ENCODE results near the gene PSMD3.
A peak's percentile ranks its signal among the peaks of the same experiment; 100 is the strongest.

PSMD3 gene

DNA sequence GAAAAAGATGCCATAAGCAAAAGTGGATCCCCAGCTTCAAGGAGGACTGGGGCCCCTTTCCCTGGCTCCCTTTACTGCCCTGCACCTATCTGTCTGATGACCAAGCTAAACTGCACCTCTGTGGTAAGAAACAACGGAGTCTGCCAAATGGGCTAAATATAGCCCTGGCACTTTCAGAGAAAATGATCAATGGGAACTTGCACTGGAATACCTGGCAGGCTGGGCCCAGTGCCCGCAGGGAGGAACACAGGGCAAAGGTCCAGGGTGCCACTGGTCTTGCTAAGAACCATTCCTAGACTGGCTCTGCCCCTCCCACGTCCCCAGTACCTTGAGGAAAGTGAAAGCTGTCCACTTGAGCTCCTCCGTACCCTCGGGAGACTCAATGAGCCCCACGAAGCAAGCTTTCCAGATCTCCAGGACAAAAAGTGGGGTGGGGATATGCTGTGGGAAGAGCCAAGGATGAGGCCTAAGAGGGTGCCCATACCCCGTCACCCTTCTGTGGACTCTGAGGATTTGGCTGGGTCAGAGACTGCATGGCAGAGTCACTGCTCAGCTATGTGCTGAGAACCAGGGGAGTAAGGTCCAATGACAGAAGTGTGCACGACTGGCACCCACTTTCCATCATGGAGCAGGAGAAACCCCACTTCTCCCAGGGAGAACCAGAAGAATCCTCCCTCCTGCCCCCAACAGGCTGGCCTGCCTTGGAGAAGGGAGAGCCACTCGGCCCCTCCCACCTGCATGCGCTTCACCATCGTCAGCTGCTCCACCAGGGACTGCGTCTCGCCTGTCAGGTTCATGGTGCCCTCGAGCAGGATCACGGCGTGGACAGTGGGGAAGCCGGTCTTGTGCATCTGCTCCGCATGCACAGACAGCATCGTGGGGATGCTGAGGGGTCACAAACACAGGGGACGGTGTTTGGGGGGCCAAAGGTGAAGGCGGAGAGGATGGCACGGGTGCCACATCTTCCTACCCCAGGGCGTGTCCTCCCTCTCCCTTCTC lies 52.0 kb downstream of the PSMD3 start:
- CTCF ChIA-PET, result interaction anchor here (0.8 to 17.3 kb wide), 8 partner anchors 6 to 43 kb away, joined by 3 to 325 read pairs (median 6); partner anchors contain the start of genes CSF3 and MED24
- H3K4me3 ChIP-seq (ENCODE audit: low read depth, low read length), result no peak overlapping the region
- DNase-seq (ENCODE audit: low read depth, low spot score), result no peak
- TF ChIP-seq, protein P1, sequence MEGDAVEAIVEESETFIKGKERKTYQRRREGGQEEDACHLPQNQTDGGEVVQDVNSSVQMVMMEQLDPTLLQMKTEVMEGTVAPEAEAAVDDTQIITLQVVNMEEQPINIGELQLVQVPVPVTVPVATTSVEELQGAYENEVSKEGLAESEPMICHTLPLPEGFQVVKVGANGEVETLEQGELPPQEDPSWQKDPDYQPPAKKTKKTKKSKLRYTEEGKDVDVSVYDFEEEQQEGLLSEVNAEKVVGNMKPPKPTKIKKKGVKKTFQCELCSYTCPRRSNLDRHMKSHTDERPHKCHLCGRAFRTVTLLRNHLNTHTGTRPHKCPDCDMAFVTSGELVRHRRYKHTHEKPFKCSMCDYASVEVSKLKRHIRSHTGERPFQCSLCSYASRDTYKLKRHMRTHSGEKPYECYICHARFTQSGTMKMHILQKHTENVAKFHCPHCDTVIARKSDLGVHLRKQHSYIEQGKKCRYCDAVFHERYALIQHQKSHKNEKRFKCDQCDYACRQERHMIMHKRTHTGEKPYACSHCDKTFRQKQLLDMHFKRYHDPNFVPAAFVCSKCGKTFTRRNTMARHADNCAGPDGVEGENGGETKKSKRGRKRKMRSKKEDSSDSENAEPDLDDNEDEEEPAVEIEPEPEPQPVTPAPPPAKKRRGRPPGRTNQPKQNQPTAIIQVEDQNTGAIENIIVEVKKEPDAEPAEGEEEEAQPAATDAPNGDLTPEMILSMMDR (IDR thresholded peaks at IDR 0.05; ENCODE audit: insufficient read depth, low read length, missing control alignments), result no peak
- POLR2A ChIA-PET, result no interaction called here

DNA sequence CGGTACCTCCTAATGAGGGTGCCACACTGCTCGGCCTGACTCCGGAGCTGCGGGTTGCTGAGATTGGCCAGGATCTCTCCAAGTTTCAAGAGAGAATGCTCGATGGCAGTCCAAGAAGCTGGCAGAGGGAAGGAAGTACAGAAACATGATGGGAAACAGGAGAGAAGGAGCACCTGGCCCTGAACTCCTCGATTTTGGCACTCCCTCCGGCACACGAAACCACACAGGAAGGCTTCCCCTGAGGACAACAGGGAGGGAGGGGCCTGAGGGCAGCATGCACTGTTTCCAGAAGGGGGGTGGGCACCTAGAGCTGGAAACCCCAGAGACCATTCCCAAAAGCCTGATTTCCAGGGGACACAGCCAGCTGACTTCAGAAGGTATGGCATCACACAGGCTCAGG lies 52.7 kb downstream of the PSMD3 start:
- DNase-seq (ENCODE audit: low read depth, low spot score), result no peak
- ChIA-PET CTCF (interaction anchor here (1.0 to 17.3 kb wide), 5 partner anchors 7 to 21 kb away, joined by 5 to 325 read pairs (median 15); partner anchors contain the start of genes CSF3 and MED24), POLR2A (no interaction called here)
- TF ChIP-seq, protein P1 (IDR thresholded peaks at IDR 0.05; ENCODE audit: insufficient read depth, low read length, missing control alignments), result no peak
- no peak overlapping the region for H3K4me3 ChIP-seq (ENCODE audit: low read depth, low read length)

DNA sequence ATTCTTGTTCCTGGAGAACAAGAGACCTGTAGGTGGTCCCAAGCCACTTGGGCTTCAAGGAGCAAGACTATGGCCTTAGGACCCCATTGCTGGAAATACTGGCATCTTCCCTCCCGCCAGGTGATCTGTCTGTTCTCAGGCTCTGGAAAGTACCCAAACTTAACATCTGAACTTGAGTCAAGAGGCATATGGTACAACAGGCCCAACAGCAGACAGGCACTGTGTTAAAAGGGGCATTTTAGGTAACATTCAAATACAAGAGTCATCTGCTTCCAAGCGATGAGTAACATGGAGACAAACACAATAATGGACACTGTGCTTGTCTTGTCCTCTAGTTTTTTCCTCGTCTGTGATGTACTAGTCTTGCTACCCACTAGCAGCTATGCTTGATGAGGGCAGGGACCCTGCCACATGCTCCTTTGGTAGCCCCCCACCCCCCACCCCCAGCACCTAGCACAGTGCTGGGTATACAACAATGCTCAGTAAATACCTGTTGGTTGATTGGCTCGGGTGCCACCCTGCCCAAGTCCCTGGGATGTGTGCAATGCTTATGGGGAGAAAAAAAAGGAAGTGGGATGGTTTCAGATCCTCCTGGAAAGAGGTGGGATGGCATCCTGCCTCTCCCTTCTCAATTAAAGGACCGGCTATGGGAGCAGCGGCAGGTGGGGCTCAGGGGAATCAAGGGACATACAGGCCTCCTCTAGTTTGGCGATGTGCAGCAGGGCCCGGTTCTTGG lies 54.0 kb downstream of the PSMD3 start:
- DNase-seq (ENCODE audit: low read depth, low spot score), result no peak
- CTCF ChIA-PET, result interaction anchor here (0.6 to 17.3 kb wide), 20 partner anchors 8 to 265 kb away, joined by 3 to 325 read pairs (median 5); partner anchors contain the start of genes CSF3 and MED24
- TF ChIP-seq, protein P1 (IDR thresholded peaks at IDR 0.05; ENCODE audit: insufficient read depth, low read length, missing control alignments), result no peak
- H3K4me3 ChIP-seq (ENCODE audit: low read depth, low read length), result no peak overlapping the region
- POLR2A ChIA-PET, result no interaction called here

DNA sequence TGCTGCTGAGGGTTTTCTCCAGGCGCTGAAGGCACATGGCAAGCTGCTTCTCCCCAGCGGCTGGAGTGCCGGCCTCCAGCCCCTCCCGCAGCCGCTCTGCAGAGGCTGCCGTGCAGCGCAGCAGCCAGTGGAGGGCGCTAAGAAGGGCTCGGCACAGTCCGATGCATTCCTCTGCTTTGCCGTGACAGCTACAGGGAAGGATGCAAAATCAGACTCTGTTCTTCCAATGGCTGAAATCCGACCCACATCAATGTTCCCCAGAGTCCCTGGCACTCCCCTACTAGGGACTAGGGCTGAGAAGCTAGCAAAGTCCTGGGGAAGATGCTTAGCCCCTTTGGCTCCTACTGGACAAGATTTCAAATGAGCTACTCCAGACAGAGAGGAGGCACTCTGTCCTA lies 54.6 kb downstream of the PSMD3 start:
- ChIA-PET POLR2A (no interaction called here), CTCF (interaction anchor here (0.6 to 17.3 kb wide), 20 partner anchors 8 to 264 kb away, joined by 3 to 325 read pairs (median 5); partner anchors contain the start of genes CSF3 and MED24)
- no peak overlapping the region for H3K4me3 ChIP-seq (ENCODE audit: low read depth, low read length)
- TF ChIP-seq, protein P1 (IDR thresholded peaks at IDR 0.05; ENCODE audit: insufficient read depth, low read length, missing control alignments), result peak; percentile 93
- DNase-seq (ENCODE audit: low read depth, low spot score), result no peak

DNA sequence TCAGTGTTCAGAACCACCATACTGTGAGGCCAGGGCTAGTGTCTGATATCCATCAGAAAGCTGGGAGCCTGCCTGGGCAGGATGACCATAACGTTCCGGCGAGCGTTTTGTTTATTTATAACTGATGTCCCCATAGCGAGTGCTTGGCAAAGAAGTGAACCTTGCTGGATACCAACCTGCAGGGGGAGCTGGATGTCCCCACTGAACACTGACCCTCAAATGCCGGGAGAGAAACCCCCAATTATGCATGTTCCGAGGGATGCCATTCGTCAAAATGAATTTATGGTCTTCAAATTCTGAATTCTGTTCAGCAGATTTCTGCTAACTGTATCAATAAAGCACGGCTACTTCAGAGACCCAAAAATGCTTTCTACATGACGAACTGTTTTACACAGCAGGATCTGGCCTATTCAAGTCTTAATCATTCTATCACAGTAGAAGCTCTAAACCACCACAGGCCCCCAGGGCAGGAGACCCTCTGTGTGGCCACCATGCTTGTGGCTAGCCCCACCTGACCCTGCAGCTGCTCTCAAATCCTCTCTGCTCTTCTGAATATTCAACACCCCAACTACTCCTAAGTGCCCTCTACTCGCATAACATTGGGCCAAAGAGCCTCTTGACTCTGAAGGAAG lies 58.4 kb downstream of the PSMD3 start:
- ChIA-PET POLR2A (interaction anchor here (0.6 kb wide), 1 partner anchor 73 kb away, joined by 3 read pairs; no protein-coding TSS in a partner anchor), CTCF (interaction anchor here (0.7 to 17.3 kb wide), 25 partner anchors 9 to 216 kb away, joined by 3 to 325 read pairs (median 5); partner anchors contain the start of genes CSF3 and MED24)
- peak; percentile 42 for DNase-seq (ENCODE audit: low read depth, low spot score)
- no peak overlapping the region for H3K4me3 ChIP-seq (ENCODE audit: low read depth, low read length)
- TF ChIP-seq, protein P1 (IDR thresholded peaks at IDR 0.05; ENCODE audit: insufficient read depth, low read length, missing control alignments), result peak; percentile 79
